ENCODE results near the gene STX8.

STX8 gene

GRCh38 chr17:9315360-9315759, 260.3 kb downstream of the STX8 start (continued):
- TF ChIP-seq, protein P1, sequence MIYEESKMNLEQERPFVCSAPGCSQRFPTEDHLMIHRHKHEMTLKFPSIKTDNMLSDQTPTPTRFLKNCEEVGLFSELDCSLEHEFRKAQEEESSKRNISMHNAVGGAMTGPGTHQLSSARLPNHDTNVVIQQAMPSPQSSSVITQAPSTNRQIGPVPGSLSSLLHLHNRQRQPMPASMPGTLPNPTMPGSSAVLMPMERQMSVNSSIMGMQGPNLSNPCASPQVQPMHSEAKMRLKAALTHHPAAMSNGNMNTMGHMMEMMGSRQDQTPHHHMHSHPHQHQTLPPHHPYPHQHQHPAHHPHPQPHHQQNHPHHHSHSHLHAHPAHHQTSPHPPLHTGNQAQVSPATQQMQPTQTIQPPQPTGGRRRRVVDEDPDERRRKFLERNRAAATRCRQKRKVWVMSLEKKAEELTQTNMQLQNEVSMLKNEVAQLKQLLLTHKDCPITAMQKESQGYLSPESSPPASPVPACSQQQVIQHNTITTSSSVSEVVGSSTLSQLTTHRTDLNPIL (CRISPR knock-in tag; IDR thresholded peaks at IDR 0.05; ENCODE audit: low read depth), result no peak

GRCh38 chr17:9313346-9313745, 262.3 kb downstream of the STX8 start:
- ATAC-seq, result no peak
- no peak for TF ChIP-seq TOX (CRISPR knock-in tag; IDR thresholded peaks at IDR 0.05; ENCODE audit: borderline replicate concordance)
- TF ChIP-seq ISL1 (CRISPR knock-in tag; IDR thresholded peaks at IDR 0.05), result no peak
- no peak for TF ChIP-seq ZNF70 (CRISPR knock-in tag; IDR thresholded peaks at IDR 0.05)
- no peak for TF ChIP-seq ARNTL (CRISPR knock-in tag; IDR thresholded peaks at IDR 0.05; ENCODE audit: borderline replicate concordance, low read depth)
- TF ChIP-seq CSDC2 (CRISPR knock-in tag; IDR thresholded peaks at IDR 0.05), result no peak
- TF ChIP-seq ZNF8 (CRISPR knock-in tag; IDR thresholded peaks at IDR 0.05), result no peak
- no peak for TF ChIP-seq GLIS3 (CRISPR knock-in tag; IDR thresholded peaks at IDR 0.05)
- no peak for TF ChIP-seq PPARA (CRISPR knock-in tag; IDR thresholded peaks at IDR 0.05; ENCODE audit: borderline replicate concordance)
- no peak for TF ChIP-seq TCF4 (CRISPR knock-in tag; IDR thresholded peaks at IDR 0.05; ENCODE audit: borderline replicate concordance)
- no peak for TF ChIP-seq ZFP3 (CRISPR knock-in tag; IDR thresholded peaks at IDR 0.05)
- TF ChIP-seq, protein P2, sequence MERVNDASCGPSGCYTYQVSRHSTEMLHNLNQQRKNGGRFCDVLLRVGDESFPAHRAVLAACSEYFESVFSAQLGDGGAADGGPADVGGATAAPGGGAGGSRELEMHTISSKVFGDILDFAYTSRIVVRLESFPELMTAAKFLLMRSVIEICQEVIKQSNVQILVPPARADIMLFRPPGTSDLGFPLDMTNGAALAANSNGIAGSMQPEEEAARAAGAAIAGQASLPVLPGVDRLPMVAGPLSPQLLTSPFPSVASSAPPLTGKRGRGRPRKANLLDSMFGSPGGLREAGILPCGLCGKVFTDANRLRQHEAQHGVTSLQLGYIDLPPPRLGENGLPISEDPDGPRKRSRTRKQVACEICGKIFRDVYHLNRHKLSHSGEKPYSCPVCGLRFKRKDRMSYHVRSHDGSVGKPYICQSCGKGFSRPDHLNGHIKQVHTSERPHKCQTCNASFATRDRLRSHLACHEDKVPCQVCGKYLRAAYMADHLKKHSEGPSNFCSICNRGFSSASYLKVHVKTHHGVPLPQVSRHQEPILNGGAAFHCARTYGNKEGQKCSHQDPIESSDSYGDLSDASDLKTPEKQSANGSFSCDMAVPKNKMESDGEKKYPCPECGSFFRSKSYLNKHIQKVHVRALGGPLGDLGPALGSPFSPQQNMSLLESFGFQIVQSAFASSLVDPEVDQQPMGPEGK (CRISPR knock-in tag; IDR thresholded peaks at IDR 0.05; ENCODE audit: borderline replicate concordance), result no peak
- TF ChIP-seq BACH2 (CRISPR knock-in tag; IDR thresholded peaks at IDR 0.05; ENCODE audit: borderline replicate concordance), result no peak
- no peak for TF ChIP-seq ZNF565 (CRISPR knock-in tag; conservative IDR thresholded peaks at IDR 0.05; ENCODE audit: low read depth)
- no peak for TF ChIP-seq CSRNP3 (CRISPR knock-in tag; IDR thresholded peaks at IDR 0.05)
- TF ChIP-seq ZFP30 (CRISPR knock-in tag; IDR thresholded peaks at IDR 0.05), result no peak
- TF ChIP-seq, protein P3, sequence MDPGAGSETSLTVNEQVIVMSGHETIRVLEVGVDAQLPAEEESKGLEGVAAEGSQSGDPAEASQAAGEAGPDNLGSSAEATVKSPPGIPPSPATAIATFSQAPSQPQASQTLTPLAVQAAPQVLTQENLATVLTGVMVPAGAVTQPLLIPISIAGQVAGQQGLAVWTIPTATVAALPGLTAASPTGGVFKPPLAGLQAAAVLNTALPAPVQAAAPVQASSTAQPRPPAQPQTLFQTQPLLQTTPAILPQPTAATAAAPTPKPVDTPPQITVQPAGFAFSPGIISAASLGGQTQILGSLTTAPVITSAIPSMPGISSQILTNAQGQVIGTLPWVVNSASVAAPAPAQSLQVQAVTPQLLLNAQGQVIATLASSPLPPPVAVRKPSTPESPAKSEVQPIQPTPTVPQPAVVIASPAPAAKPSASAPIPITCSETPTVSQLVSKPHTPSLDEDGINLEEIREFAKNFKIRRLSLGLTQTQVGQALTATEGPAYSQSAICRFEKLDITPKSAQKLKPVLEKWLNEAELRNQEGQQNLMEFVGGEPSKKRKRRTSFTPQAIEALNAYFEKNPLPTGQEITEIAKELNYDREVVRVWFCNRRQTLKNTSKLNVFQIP (CRISPR knock-in tag; IDR thresholded peaks at IDR 0.05; ENCODE audit: borderline replicate concordance, low read depth), result no peak
- no peak for TF ChIP-seq RARB (CRISPR knock-in tag; IDR thresholded peaks at IDR 0.05)

DNA sequence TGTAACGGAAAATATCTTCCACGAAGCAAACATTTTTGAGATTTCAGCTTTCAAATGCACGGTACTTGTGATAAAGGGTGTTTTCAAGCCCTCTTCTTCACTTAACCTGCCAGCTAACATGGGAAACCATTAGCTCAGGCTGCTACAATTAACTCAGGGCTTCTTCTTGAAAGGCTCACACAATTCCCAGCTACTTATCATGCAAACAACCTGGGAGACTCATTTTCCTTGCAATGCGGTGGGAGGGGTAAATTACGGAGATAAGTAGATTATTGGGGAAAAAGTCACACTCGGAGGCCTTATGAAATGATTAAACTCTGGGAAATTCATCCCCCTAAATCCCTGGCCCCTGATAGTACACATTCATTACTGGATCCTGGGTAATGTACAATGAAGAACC, 266.4 kb downstream of the STX8 start:
- no peak for ATAC-seq
- TF ChIP-seq ZNF565 (CRISPR knock-in tag; conservative IDR thresholded peaks at IDR 0.05; ENCODE audit: low read depth) (no peak), ZFP3 (CRISPR knock-in tag; IDR thresholded peaks at IDR 0.05) (no peak), PPARA (CRISPR knock-in tag; IDR thresholded peaks at IDR 0.05; ENCODE audit: borderline replicate concordance) (no peak), ISL1 (CRISPR knock-in tag; IDR thresholded peaks at IDR 0.05) (no peak), TOX (CRISPR knock-in tag; IDR thresholded peaks at IDR 0.05; ENCODE audit: borderline replicate concordance) (no peak), TCF4 (CRISPR knock-in tag; IDR thresholded peaks at IDR 0.05; ENCODE audit: borderline replicate concordance) (no peak), BACH2 (CRISPR knock-in tag; IDR thresholded peaks at IDR 0.05; ENCODE audit: borderline replicate concordance) (no peak), OSR1 (CRISPR knock-in tag; IDR thresholded peaks at IDR 0.05) (no peak), GLIS3 (CRISPR knock-in tag; IDR thresholded peaks at IDR 0.05) (no peak), ARNTL (CRISPR knock-in tag; IDR thresholded peaks at IDR 0.05; ENCODE audit: borderline replicate concordance, low read depth) (no peak), CSDC2 (CRISPR knock-in tag; IDR thresholded peaks at IDR 0.05) (no peak), SNAI2 (CRISPR knock-in tag; IDR thresholded peaks at IDR 0.05) (no peak), ZC3H10 (CRISPR knock-in tag; IDR thresholded peaks at IDR 0.05) (no peak)
- TF ChIP-seq, protein P3 (CRISPR knock-in tag; IDR thresholded peaks at IDR 0.05; ENCODE audit: borderline replicate concordance, low read depth), result no peak
- TF ChIP-seq, protein P4, sequence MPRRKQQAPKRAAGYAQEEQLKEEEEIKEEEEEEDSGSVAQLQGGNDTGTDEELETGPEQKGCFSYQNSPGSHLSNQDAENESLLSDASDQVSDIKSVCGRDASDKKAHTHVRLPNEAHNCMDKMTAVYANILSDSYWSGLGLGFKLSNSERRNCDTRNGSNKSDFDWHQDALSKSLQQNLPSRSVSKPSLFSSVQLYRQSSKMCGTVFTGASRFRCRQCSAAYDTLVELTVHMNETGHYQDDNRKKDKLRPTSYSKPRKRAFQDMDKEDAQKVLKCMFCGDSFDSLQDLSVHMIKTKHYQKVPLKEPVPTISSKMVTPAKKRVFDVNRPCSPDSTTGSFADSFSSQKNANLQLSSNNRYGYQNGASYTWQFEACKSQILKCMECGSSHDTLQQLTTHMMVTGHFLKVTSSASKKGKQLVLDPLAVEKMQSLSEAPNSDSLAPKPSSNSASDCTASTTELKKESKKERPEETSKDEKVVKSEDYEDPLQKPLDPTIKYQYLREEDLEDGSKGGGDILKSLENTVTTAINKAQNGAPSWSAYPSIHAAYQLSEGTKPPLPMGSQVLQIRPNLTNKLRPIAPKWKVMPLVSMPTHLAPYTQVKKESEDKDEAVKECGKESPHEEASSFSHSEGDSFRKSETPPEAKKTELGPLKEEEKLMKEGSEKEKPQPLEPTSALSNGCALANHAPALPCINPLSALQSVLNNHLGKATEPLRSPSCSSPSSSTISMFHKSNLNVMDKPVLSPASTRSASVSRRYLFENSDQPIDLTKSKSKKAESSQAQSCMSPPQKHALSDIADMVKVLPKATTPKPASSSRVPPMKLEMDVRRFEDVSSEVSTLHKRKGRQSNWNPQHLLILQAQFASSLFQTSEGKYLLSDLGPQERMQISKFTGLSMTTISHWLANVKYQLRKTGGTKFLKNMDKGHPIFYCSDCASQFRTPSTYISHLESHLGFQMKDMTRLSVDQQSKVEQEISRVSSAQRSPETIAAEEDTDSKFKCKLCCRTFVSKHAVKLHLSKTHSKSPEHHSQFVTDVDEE (CRISPR knock-in tag; IDR thresholded peaks at IDR 0.05), result no peak
- TF ChIP-seq, protein P2 (CRISPR knock-in tag; IDR thresholded peaks at IDR 0.05; ENCODE audit: borderline replicate concordance), result no peak
- TF ChIP-seq, protein P1 (CRISPR knock-in tag; IDR thresholded peaks at IDR 0.05; ENCODE audit: low read depth), result no peak
